Erythroblast (primary cell): ENCODE measurements around the gene SPAG9.
A peak's percentile ranks its signal among the peaks of the same experiment; 100 is the strongest.

Experiments used
- DNase-seq, 2 experiments: peaks; one replicate each; lab custom pipeline; 2025; lab: John Stamatoyannopoulos, UW
- GATA1 ChIP-seq: IDR thresholded peaks from 2 replicates; pipeline ENCODE4 v1.6.1; 2011; ENCODE audit warnings: low read depth, mild to moderate bottlenecking, control low read depth, low read length, moderate library complexity
- POLR2A ChIP-seq: IDR thresholded peaks from 2 replicates; pipeline ENCODE4 v1.6.1; 2011; ENCODE audit warnings: mild to moderate bottlenecking, low read length

The SPAG9 gene

DNA sequence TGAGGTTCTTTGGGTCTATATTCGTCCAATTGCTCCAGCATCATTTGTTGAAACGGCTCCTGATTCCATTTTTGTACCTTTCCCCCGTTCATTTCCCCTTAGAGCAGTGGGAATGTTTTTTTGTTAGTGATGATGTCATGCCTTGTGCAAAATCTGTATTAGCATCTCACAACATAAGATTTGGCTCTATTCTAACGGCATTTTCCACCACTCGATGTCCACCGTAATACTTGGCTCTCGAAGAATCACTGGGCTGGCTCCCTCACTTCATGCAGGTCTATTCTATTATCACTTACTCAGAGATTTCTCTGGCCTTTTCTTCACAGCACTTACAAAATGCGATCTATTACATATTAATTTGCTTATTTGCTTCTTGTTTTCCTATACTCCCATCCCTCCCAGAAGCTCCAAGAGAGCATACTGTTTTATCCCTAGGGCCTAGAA, 32.1 kb upstream of the SPAG9 start:
- TF ChIP-seq GATA1: no peak
- no peak for TF ChIP-seq POLR2A
- peak in 1 of 2 experiments; percentile 63 for DNase-seq

GRCh38 chr17:51150932-51151331, 30.3 kb upstream of the SPAG9 start:
- DNase-seq: no peak
- no peak for TF ChIP-seq GATA1
- no peak for TF ChIP-seq POLR2A

GRCh38 chr17:51149163-51149562, 28.5 kb upstream of the SPAG9 start:
- DNase-seq: no peak

GRCh38 chr17:51147650-51148049, 27.0 kb upstream of the SPAG9 start:
- no peak for TF ChIP-seq GATA1
- TF ChIP-seq POLR2A: no peak
- DNase-seq: peak in 1 of 2 experiments; percentile 32

More at GRCh38 chr17:51149163-51149562, 28.5 kb upstream of the SPAG9 start:
- TF ChIP-seq POLR2A (no peak), GATA1 (no peak)

GRCh38 chr17:51144266-51145022, 23.8 kb upstream of the SPAG9 start:
- no peak for TF ChIP-seq GATA1
- no peak for TF ChIP-seq POLR2A
- DNase-seq: no peak

DNA sequence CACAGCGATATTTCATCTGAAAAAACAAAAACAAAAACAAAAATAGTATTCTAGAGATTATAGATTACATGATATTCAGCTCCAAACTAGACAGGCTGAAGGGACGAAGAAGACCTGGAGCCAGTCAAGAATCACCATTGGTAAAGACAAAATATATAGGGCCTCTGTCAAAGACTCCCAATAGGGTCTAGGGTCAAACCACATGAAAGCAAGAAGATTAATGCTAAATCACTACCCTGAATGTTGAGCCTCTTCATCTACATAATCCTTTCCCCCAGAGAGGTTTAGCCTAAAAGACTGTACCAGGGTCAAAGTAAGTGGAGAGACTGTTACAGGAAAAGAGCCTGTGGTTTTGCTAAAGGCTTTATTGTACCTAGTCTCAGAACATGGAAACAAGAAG, 21.9 kb upstream of the SPAG9 start:
- TF ChIP-seq POLR2A (no peak), GATA1 (no peak)
- DNase-seq: no peak

DNA sequence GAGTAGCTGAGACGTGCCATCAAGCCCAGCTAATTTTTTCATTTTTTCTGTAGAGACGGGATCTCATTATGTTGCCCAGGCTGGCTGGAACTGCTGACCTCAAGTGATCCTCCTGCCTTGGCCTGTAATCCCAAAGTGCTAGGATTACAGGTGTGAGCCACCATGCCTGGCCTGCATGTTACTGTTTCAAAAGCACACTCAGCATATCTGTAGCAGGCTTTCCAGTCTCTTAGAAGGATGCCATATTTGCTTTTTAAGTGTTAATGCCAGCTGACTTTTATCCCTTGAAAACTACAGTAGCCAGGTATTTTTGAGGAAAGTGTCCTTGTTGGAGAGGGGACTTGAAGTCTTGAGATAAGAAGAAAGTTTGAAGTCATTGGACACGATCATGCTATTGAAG, 15.3 kb upstream of the SPAG9 start:
- DNase-seq: no peak
- TF ChIP-seq GATA1 (no peak), POLR2A (no peak)

DNA sequence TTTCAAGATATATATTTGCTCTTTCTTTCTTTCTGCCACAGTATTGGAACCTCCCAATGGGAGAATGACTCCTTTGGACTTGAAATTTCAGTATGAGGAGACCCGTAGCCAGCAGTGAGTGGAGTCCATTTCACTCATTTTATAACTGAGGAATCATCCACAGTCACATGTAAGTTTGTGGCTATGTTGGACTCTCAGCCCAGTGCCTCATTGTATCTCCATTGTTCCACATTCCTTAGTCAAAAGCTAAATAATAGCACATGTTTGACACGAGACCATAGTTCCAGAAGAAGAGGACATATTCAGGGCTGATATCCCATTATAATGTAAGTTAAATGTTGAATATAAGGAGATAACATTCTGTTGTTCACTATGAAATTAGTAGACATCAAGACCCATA, 12.7 kb upstream of the SPAG9 start:
- no peak for DNase-seq
- TF ChIP-seq POLR2A: no peak
- TF ChIP-seq GATA1: no peak

DNA sequence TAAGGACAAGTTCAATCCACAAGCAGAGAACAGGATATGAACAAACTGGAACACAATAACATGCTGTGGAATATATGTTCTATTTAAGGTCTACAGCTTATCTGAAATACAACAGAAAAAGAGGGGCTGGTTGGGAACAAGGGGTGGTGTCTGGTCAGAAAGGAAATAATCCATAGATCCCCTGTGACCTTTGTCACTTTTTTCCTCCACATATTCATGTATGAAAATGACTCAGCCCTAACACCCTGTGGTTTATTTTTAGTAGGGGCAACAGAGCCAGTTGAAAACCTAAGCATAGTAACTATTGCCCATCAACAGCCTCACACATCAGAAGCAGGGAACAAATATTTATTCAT, 12.3 kb upstream of the SPAG9 start:
- DNase-seq: no peak
- no peak for TF ChIP-seq GATA1
- TF ChIP-seq POLR2A: no peak

DNA sequence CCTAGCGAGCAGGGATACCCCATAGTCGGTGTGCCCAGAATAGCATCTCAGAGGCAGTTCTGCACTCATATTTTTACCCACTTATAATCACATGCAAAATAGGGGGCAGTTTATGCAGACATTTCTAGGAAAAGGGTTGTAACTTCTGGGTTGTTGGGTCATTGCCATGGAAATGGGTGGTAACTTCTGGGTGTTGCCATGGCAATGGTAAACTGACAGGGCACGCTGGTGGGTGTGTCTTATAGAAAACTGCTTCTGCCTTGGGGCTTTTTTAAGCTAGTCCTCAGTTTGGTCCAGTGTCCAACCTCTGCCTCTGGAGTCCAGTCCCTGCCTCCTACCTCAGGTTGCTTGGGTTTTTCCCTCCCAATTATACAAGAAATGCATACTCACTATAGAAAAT, 7.4 kb upstream of the SPAG9 start:
- peak; percentile 90 to 92 for DNase-seq
- TF ChIP-seq GATA1 (no peak), POLR2A (no peak)

DNA sequence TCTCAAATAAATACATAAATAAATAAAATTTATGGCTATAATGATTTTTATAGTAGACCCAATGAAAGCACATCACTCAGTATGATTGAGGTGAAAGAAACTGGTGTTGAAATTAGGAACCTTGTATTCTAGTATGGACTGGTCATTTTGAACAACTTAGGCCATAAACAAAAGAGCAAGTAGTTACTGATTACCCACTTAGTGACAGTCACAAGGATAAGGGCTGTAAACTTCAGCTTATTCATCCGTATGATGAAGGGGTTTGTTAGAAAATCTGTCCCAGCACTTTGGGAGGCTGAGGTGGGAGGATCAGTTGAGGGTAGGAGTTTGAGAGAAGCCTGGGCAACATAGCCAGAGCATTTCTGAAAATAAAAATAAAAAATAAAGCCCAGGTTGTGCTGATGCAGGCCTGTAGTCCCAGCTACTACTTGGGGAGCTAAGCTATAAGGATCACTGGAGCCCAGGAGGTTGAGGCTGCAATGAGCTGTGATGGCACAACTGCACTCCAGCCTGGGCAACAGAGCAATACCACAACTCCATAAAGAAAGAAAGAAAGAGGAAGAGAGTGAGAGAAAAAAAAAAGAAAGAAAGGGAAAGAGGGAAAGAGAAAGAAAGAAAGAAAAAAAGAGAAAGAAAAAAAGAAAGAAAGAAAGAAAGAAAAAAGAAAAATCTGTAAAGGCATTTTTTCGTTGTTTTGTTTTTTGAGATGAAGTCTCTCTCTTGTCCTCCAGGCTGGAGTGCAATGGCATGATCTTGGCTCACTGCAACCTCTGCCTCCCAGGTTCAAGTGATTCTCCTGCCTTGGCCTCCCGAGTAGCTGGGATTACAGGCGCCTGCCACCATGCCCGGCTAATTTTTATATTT, 4.2 kb upstream of the SPAG9 start:
- no peak for DNase-seq
- TF ChIP-seq POLR2A (no peak), GATA1 (no peak)

DNA sequence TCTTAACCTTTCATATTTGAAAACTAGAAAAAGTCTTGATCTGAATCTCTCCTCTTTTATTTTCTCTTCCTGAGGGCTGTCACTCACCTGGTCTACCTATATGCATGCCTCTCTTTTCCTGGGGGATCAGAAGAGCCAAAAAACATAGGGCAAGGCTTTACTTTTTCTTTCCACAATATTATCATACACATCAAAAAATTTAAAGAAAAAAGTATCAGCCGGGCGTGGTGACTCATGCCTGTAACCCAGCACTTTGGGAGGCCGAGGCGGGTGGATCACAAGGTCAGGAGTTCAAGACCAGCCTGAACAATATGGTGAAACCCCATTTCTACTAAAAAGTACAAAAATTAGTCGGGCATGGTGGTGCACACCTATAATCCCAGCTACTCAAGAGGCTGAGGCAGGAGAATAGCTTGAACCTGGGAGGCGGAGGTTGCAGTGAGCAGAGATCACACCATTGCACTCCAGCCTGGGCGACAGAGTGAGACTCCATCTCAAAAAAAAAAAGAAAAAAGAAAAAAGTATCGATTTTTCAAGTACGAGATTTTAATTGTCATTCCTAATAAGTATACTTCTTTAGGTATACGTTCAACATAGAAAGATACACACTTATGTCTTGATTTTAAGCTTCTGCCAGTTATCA, 1.9 kb upstream of the SPAG9 start:
- DNase-seq: peak; percentile 40 to 62

GRCh38 chr17:51121620-51122472, 1.2 kb upstream of the SPAG9 start:
- no peak for TF ChIP-seq GATA1
- peak; percentile 98 for TF ChIP-seq POLR2A
- peak; percentile 94 to 96 for DNase-seq

DNA sequence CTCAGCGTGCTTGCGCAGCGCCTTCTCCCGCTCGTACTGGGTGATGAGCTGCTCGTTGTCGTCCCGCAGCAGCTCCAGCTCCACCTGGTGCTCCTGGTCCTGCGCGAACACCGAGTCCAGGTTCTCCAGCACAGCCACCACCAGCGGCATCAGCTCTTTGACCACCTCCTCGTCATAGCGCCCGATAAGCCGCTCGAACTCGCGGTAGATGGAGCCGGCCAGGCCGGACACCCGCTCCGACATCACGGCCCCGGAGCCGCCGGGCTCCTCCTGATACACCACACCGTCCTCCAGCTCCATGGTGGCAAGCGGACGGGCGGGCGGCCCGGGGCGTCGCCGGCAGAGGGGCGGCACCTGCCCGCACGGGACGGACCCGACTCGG, 320 bp downstream of the SPAG9 start:
- TF ChIP-seq GATA1 (no peak), POLR2A (no peak)
- no peak for DNase-seq
